GM21723 (cell line): ENCODE measurements around the gene IL17REL.

Source experiments
- ATAC-seq: cut with Tn5 transposase; IDR thresholded peaks from one replicate; pipeline ENCODE4 v1.9.1; 2021; ENCODE audit warnings: mild to moderate bottlenecking, moderate library complexity; ENCODE audit not compliant: unreplicated experiment

Gene IL17REL

DNA sequence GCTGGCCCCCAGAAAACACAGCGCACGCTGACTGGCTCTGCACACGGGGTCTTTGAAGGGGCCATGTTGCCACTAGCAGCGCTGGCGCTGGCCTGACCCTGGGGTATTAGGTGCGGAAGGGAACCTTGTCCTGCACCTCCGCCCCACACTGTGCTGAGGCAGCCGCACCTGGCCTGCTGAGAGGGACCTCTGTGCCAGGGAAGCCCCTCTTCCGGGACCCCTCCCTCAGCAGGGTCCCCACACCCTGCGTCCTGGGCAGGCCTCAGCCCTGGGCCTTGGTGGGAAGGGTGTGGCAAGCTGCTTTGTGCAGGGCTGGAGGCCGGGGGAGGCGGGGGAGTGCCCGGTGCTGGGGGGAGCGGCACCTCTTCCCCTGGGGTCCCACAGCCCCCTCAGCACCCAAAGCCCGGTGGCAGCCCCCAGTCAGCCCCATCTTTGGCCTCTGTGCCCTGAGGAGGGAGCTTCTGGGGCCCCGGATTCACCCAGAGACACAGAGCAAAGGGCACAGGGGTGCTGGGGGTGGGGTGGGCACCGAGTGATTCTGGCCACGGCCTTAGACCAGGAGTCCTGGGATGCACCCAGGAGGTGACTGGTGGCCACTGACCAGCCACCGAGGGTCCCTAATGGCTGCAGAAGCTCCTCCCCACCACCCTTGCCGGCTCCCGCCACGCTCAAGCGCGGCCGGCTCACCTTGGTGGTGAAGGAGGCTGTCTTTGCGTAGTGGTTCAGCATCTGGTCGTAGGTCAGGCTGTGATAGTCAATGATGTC is 34.1 kb upstream of the IL17REL start:
- ATAC-seq = no peak

DNA sequence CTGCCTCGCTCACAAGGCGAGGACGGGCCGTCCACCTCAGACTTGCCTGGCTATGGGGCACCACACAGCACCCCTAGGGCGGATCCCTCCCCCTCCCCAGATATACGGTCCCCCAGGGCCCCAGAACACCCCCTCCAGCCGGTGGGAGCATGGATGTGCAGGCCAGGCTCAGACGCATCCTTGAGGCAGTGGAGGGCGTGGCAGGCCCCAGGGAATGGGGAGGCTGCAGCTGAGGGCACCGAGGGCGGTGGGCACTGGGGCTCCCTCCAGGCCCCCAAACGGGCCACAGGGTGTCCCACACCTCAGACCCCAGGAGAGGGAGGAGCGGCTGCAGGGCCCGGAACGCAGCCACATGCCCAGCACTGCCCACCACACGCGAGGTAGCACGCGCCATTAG is 33.5 kb upstream of the IL17REL start:
- ATAC-seq = no peak

DNA sequence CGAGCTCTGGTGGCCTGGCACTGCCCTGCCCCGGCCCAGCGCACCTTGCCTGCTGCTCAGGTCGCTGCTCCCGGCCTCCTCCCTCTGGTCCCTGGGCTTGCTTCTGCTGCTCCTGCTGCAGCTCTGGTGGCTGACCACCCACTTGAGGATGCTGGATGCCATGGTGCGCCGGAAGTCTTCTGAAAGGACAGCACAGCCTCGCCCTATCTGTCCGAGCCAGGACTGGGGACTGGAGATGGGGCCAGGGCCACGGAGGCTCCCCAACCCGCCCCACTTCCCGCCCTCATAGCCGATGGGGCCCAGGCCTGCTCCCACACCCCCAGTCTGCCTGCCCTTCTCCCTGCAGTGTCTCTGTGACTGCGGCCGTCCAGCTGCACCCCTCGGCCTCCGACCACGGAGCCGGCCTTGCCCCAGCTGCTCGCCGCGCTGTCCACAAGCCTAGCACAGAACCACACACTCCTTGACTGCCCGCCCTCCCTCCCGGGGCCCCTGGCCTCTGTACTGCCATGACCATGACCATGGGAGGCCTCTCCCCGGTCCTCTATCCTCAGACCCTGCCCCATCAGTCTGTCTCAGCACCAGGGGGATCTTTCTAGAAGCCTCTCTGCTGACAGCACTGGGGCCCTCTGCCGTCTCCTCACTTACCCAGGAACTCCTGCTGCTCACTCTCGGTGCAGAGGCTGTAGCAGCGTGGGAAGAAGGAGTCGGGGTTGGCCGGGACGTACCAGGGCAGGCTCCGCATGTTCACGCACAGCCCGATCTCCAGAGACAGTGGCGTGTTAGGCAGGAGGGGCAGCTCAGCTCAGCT is 32.9 kb upstream of the IL17REL start:
- ATAC-seq = no peak

DNA sequence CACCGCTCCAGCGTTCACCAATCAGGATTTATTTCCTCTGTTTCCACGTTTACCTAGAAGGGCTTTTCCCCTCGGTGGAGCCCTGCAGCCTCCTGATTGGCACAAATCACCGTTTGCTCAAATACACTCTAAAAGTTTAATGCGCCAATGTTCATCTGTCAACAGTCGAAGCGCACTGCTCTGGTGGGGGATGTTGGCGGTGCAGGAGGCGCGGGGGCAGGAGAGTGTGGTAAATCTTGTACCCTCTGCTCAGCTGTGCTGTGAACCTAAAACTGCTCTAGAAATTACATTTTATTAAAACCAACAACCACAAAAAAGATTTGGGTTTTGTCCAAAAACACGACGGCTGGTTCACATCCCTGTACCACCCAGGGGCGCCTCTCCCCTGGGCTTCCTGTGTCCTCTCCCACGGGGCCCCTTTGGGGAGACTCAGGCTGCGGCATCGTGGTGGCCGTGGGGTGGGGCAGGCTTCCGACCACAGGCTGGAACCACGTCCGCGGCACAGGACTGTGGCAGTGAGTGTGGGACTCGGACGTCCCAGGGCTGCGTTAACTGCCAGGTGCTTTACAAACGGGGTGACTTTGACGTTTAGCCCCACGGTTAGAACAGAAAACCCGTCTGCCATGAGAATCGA is 32.0 kb upstream of the IL17REL start:
- ATAC-seq = no peak

DNA sequence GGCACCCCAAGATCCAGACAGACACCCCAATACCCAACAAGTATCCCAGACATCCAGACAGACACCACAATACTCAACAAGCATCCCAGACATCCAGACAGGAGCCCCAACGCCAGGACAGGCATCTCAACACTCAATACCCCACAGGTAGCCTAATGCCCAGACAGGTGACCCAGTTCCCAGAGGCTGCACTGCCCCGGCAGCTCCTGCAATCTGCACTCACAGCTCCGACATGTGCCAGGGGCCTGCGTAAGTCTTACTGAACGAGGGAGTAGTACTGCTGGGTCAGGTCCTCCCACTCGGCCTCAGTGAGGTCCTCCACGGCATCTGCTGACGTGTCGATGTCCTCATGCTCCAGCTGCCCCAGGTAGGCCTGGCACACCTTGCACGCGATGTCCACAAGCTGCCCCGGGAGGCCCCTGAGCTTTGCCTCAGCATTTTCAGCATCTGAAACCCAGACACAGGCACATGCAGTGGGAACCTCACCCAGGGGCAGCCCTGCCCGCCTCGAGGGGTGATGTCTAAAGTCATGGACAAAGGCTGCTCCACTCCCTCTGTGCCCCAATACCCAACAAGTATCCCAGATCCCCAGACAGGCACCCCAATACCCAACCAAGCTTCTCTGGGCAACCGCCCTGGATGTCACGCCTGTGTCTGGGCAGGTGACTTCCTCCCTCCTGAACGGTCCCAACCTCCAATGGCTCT is 28.9 kb upstream of the IL17REL start:
- ATAC-seq = no peak

DNA sequence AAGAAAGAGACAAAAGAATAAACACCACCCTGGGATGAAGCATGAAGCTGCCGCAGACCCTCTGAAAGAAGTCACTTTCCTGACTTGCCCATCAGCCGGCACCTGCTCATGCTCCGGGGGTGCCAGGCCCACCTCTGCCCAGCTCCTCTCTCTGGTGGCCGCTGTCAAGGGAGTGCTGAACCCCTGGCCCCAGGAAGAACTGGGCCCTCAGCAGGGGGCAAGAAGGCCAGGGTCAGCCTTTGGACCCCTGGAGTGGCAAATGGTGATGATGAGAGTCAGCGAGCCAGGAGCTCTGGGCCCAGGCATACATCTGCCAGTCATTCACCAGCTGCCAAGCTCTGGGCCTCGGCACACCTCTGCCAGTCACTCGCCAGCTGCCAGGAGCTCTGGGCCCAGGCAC is 28.2 kb upstream of the IL17REL start:
- no peak for ATAC-seq

DNA sequence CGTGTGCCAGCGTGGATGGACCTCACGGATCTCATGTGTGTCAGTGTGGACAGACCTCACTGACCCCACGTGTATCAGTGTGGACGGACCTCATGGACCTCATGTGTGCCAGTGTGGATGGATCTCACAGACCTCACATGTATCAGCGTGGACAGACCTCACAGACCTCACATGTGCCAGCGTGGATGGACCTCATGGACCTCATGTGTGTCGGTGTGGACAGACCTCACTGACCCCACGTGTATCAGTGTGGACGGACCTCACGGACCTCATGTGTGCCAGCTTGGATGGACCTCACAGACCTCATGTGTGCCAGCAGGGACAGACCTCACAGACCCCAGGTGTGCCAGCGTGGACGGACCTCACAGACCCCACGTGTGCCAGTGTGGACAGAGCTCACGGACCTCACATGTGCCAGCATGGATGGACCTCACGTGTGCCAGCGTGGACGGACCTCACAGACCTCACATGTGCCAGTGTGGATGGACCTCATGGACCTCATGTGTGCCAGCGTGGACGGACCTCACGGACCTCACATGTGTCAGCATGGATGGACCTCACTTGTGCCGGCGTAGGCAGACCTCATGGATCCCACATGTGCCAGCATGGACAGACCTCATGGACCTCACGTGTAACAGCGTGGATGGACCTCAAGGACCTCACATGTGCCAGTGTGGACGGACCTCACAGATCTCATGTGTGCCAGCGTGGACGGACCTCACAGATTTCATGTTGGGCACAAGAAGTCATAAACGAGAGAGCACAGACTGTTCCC is 27.3 kb upstream of the IL17REL start:
- ATAC-seq = no peak

DNA sequence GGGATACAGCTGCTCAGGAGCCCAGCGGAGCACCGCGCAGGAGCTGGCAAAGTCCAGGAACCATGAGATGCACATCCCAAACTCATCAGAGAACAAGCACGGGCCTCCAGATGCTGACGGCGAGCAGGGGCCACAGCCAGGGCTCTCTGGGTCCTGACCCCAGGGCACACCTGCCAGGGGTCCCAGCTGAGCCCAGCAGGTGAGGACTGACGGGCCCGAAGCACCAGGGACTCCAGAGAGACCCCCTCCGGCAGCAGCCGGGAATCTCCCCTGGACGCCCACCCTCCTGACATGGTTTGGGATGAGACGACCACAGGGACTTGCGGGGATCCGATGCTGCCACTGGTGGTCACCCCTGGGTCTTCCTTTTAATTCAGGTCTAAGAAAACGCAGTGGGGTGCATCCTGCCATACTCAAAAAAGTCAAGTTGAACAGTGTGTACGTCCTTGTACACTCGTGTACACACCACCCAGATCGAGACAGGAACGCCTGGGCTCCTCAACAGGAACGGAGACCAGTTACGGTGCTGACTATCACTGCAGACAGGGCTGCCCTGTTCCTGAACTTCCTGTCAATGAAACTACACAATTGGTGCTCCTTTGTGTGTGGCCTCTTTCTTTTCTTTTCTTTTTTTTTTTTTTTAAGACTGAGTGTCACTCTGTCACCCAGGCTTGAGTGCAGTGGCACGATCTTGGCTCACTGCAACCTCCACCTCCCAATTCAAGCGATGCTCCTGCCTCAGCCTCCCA is 23.6 kb upstream of the IL17REL start:
- ATAC-seq = no peak

DNA sequence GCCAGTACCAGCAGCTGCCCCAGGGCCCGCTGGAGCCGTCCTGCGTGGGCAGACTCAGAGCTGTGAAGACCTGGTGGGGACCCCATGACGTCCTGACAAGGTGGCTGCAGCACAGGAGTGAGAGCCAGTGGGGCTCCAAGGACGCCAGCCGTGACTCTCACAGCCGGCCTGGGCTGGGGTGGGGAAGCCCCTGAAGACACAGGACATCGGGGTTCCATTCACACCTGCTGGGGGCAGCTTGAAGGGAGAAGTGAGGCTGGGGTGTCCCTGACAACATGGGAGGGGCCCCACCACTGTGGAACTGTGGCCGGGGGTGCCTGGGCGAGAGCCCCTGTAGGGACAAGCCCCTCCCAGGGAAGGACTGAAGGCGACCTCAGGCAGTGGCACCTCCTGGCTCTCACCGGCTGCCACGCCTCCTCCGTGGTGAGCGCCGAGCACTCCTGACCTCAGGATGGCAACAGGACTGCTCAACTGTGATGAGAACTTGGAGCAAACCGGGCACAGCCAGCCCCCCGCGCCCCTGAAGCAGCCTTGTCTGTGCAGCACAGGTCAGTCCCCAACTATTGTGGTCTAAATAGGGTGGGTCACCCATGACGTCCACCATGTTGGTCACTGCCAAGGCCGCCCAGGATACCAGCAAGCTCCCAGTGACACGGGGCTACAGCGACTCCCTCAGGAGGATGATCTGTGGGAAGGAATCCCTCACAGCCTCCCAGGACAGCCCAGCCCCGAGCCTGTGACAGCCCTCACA is 22.7 kb upstream of the IL17REL start:
- no peak for ATAC-seq

DNA sequence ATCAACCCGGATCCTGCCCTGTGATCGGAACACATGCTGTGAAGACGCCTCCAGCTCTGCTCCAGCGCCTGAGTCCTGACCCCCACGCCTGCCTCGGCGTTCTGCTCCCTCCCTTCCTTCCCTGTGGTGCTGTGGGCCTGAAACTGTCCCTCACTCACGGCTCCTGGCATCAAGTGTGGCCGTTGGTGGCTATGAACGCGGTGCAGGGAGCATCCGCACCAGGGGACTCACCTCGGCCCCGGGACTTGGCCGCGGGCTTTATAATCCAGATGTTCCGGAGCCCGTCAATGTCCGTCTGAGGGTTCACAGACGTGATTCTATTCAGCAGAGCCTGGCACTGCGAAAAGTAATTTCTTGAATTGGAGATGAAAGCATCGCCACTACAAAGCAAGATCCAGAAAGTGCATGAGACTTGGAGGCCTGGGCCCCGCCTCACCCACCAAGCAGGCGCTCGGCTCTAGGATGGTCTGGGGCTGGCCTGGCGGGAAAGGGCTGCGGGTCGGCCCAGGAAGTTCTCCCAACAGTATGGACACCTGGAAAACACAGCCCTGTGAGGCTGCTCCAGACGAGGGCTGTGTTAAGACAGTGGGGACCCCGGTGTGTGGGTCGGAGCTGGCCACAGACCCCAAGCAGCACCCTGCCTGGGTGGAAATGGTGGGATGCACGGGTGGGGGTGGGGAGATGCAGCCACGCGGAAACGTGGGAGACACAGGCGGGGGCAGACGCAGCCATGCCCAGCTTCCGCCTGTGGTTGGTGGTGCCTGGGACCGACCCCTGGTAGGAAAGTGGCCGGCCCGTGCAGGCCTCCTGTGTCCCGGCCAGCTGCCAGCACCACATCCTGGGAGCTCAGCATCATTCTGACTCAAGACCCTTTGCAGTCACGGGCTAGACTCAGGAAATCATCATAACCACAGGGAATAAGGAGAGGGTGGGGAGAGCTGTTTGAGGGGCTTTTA is 21.8 kb upstream of the IL17REL start:
- no peak for ATAC-seq

DNA sequence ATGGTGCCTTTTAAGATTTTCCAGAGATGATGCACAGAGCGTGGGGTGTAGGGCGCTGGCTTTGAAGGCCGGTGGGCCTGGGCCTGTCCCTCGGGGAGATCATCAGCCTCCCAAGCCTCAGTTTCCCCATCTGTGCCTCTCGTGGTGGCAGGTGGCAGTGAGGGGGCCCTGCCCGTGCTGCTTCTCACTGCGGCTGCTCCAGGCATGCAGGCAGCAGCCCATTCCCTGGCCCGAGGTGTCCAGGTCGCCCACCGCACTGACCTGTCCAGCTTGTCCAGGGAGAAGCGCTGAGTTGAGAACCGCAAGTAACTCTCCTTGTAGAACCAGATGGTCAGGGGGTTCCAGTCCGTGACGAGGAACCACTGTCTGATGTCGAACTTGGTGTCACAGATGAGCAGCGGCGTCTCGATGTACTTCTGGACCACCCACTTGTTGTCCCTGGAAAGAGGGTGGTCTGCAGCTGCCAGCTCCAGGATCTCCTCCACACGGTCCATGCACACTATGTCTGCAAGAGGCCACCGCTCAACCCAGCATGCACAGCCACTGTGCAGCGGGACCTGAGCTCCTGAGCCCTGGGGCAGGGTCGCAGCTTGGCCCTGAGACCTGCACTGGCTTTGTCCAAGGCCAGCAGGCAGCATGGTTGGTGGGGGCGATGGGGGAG is 20.5 kb upstream of the IL17REL start:
- ATAC-seq = no peak

DNA sequence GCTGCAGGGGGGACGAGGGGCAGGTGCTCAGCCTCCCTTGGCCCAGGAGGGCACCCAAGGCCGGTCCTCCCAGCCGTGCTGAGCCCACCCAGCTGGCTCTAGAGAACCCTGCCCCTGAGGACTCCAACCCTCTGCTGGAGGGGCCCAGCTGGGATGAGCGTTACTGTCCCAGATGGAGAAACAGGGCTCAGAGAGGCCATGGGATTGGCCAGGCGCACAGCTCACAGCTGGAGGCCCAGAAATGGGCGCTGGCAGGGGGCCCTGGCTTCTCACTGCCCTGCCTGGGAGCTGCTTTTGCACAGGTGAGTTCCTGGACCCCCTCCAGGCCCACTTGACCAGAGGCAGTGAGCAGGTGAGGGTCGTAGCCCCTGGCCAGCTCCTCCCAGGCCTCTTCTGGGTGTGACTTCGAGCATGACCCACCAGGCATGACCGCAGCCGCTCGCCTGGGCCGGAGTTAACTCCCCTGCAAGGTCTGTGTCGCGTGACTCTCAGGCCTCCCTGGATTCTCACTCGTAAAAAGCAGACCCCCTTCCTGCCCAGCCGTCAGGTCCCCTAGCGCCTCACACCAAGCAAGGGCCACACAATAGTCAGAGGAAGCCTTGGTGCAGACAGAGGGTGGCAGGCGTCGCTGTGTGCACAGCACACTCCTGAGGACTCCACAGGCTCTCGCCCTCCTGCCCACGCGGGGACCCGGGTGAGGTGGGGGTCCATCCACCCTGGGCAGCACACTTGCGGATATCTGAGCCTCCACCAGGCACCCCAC is 19.7 kb upstream of the IL17REL start:
- ATAC-seq = no peak

DNA sequence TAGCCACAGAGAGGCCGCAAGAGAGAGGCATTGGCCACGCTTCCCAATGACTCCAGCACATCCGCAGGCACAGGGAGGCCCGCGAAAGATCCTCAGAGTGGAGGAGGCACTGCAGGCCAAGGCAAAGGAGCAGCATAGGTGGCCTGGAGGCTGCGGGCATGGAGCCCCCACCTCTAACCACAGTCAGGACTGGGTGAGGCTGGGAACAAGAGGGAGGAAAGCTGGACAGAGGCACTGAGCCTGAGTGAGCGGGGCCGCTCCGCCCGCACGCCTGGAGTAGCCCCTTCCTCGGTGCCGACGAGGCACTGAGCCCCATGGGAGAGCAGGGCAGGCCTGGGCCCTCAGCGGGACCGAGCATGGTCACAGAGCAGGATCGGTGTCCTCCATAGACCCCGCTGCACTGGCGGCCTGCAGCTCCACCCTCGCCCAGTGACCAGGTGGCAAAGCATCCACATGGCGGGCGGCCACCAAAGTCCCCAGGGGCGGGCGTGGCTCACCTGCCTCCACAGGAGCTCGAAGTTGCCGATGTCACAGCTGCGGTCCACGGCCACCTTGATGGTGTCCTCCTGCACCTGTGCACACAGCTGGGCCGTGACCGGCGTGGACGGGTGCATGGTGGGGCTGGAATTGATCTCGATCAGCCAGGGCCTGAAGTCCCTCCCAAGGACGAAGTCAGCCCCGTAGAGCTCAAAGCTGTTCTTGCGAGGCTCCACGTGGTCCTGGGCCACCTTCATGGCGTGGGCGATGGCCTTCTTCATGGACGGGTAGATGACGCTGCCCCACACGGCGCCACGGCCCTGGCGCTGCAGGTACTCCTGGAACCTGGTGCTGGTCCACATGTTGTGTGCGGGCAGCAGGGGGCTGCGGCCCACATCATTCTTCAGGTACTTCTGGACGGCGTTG is 18.9 kb upstream of the IL17REL start:
- ATAC-seq = no peak

DNA sequence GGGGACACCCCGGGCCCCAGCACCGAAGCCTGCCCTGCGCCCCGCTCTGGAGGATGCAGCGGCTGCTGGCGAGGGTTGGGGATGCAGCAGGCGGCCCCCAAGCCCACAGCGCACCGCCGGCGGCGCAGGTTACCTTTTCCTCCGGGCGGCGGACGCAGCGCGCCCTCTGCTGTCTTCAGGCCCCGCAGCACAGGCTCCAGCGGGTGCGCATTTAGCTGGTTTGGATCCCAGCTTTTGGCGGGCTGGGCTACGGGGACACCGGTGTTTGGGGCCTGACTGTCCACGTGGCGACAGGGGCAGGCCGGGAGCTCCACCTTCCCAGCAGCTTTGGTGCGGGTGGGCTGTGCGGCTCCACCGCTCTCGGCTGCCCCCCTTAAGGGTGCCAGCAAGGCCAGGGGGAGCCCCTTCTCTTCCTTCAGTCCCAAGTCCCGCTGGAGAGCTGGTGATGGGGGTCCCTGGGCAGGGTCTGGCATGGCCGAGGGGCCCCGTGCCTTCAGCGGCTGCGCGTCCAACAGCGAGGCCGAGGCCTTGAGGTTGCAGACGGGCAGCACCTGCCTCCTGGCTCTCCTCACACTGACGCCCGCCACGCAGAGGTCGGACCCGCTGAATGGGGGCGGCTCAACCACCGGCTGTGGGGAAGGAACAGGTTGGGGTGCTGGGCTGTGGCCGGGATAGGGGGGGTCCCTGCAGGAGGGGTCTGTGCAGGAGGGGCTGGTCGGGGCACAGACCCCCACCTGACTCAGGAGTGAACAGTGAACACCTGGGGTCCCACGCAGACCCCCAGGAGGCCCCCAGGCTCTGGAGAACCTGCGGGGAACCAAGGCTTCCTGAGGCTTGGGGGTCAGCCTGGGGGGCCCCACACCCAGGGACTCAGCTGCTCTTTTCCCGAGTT is 18.0 kb upstream of the IL17REL start:
- ATAC-seq = peak; percentile 70
